ENCODE measurements around the gene ATP11B. TPM values are rescaled to one million over a fixed set of nuclear protein-coding genes. Genes with fewer than 3 reads are reported as not detected.

ATP11B gene
- total RNA-seq, 5 donors from 2014 or later (not counting 1 experiment from before 2014, with no cell fraction given), result 90.7 to 139 (median 98.1) TPM

DNA sequence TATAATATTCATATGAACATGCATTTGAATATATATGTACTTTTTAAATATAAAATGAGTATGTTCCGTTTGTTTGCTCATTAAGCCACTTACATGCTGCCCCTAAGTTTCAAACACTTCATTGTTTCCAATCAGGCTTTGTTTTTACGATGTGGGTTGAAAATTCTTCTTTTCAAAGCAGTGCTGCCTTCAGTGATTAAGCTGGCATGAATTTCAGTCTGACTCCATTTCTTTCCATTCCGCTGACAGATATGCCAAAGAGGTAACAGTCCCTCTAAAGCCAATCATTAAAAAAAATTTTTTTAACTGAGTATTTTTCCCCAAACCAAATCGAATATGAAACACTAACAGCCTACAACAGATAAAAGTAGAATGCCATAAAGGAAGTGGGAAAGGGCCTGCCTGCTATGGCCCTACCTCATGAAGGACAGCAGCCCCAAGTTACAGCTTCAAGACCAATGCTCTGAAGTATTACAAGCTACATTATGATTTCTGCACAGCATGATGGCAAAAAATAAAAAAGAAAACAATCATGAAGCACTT is 147.0 kb downstream of the ATP11B start:
- Mint-ChIP-seq H3K9me3 (no peaks in the 10 kb centered on the region), H3K4me1 (peaks cover 19 to 34% (median 28%) of the 10 kb centered on the region in 3 donors), H3K27me3 (no peaks in the 10 kb centered on the region), H3K4me3 (no peak overlapping the region), H3K27ac (peak overlapping the region; percentile 35 to 59), H3K36me3 (peaks cover 14% of the 10 kb centered on the region)
- ChIA-PET CTCF (no interaction called here), POLR2A (no interaction called here)
- Histone ChIP-seq H3K4me3 (ENCODE audit: control insufficient read depth in 1 of 2, extremely low read depth in 1 of 2, low read length in 1 of 2) (no peak overlapping the region), H3K9me3 (no peaks in the 10 kb centered on the region), H3K27ac (ENCODE audit: low read length) (no peak overlapping the region), H3K4me1 (ENCODE audit: control insufficient read depth in 1 of 2, extremely low read depth in 1 of 2, insufficient read depth in 2 of 2, low read length in 2 of 2) (peaks cover 0 to 2% of the 10 kb centered on the region in 2 experiments), H3K27me3 (replicated peaks in 1 of 2; ENCODE audit: control insufficient read depth in 2 of 2, extremely low read depth in 1 of 2, insufficient read depth in 2 of 2, low read length in 1 of 2) (no peaks in the 10 kb centered on the region), H3K36me3 (ENCODE audit: control insufficient read depth in 2 of 2, extremely low read depth in 1 of 2, insufficient read depth in 1 of 2, low read length in 1 of 2) (peaks cover 0 to 7% of the 10 kb centered on the region in 2 donors)
- DNase-seq (no peak), ATAC-seq (replicated peaks in 1 of 4) (no peak)
- no CpG with 5 or more reads among the region's 4 CpGs for WGBS (ENCODE audit: insufficient coverage)

DNA sequence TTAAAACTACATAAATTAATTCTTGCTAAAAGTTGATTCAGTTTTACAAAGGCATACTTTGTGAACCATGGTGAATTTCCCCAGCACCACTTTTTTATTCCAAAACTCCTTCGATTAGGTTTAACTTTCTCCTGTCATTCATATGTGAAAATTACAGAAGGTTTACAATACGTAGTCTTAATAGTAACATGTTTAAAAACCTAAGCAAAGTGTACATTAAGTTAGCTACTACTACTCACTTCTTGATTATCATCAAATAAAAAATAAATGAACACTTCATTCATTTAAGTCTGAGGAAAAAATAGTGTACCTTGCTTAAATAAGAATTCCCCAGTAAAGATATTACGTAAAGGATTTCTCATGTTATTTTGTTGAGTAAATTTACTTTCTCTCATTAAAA is 148.4 kb downstream of the ATP11B start:
- whole genome bisulfite sequencing (ENCODE audit: insufficient coverage), result no CpG with 5 or more reads among the region's 3 CpGs
- CTCF ChIA-PET, result no interaction called here
- Histone ChIP-seq H3K36me3 (ENCODE audit: control insufficient read depth in 2 of 2, extremely low read depth in 1 of 2, insufficient read depth in 1 of 2, low read length in 1 of 2) (peaks cover 0 to 13% of the 10 kb centered on the region in 2 donors), H3K4me1 (ENCODE audit: control insufficient read depth in 1 of 2, extremely low read depth in 1 of 2, insufficient read depth in 2 of 2, low read length in 2 of 2) (peaks cover 0 to 2% of the 10 kb centered on the region in 2 experiments), H3K9me3 (no peaks in the 10 kb centered on the region), H3K27ac (ENCODE audit: low read length) (no peak overlapping the region), H3K27me3 (replicated peaks in 1 of 2; ENCODE audit: control insufficient read depth in 2 of 2, extremely low read depth in 1 of 2, insufficient read depth in 2 of 2, low read length in 1 of 2) (no peaks in the 10 kb centered on the region), H3K4me3 (ENCODE audit: control insufficient read depth in 1 of 2, extremely low read depth in 1 of 2, low read length in 1 of 2) (no peak overlapping the region)
- POLR2A ChIA-PET, result no interaction called here
- ATAC-seq (replicated peaks in 1 of 4) (no peak), DNase-seq (no peak)
- peaks cover 19 to 20% (median 20%) of the 10 kb centered on the region in 3 donors for H3K4me1 Mint-ChIP-seq
- no peak overlapping the region for H3K4me3 Mint-ChIP-seq
- no peak overlapping the region for H3K27ac Mint-ChIP-seq
- peaks cover 25% of the 10 kb centered on the region for H3K36me3 Mint-ChIP-seq
- H3K27me3 Mint-ChIP-seq, result no peaks in the 10 kb centered on the region
- no peaks in the 10 kb centered on the region for H3K9me3 Mint-ChIP-seq

DNA sequence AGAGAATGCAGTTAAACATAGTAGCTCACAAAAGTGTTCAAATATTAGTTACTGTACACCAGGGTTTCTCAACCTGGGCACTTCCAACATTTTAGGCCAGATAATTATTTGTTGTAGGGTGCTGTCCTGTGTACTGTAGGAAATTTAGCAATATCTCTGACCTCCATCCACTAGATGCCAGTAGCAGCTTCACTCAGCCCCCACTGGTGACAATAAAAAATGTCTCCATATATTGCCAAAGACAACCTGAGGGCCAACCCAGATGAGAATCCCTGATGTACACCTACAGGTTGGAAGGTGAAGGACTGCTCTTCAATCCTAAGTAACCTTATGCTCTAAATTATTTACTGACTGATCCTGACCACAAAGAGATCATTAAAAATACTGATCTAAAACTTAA is 154.6 kb downstream of the ATP11B start:
- Mint-ChIP-seq H3K4me3 (no peak overlapping the region), H3K4me1 (no peaks in the 10 kb centered on the region), H3K27ac (no peak overlapping the region), H3K27me3 (no peaks in the 10 kb centered on the region), H3K9me3 (no peaks in the 10 kb centered on the region), H3K36me3 (peaks cover 45% of the 10 kb centered on the region)
- Histone ChIP-seq H3K4me1 (ENCODE audit: control insufficient read depth in 1 of 2, extremely low read depth in 1 of 2, insufficient read depth in 2 of 2, low read length in 2 of 2) (no peaks in the 10 kb centered on the region), H3K27me3 (replicated peaks in 1 of 2; ENCODE audit: control insufficient read depth in 2 of 2, extremely low read depth in 1 of 2, insufficient read depth in 2 of 2, low read length in 1 of 2) (no peaks in the 10 kb centered on the region), H3K9me3 (no peaks in the 10 kb centered on the region), H3K27ac (ENCODE audit: low read length) (no peak overlapping the region), H3K4me3 (ENCODE audit: control insufficient read depth in 1 of 2, extremely low read depth in 1 of 2, low read length in 1 of 2) (no peak overlapping the region), H3K36me3 (ENCODE audit: control insufficient read depth in 2 of 2, extremely low read depth in 1 of 2, insufficient read depth in 1 of 2, low read length in 1 of 2) (peaks cover 0 to 25% of the 10 kb centered on the region in 2 donors)
- ATAC-seq (replicated peaks in 1 of 4) (no peak), DNase-seq (no peak)
- ChIA-PET CTCF (no interaction called here), POLR2A (no interaction called here)

- Mint-ChIP-seq H3K9me3 (no peaks in the 10 kb centered on the region), H3K36me3 (peaks cover 47% of the 10 kb centered on the region), H3K27ac (peak overlapping the region in 1 of 2 donors; percentile 10), H3K4me3 (no peak overlapping the region), H3K27me3 (no peaks in the 10 kb centered on the region), H3K4me1 (no peaks in the 10 kb centered on the region)
- Histone ChIP-seq H3K27ac (ENCODE audit: low read length) (no peak overlapping the region), H3K27me3 (replicated peaks in 1 of 2; ENCODE audit: control insufficient read depth in 2 of 2, extremely low read depth in 1 of 2, insufficient read depth in 2 of 2, low read length in 1 of 2) (no peaks in the 10 kb centered on the region), H3K4me1 (ENCODE audit: control insufficient read depth in 1 of 2, extremely low read depth in 1 of 2, insufficient read depth in 2 of 2, low read length in 2 of 2) (no peaks in the 10 kb centered on the region), H3K4me3 (ENCODE audit: control insufficient read depth in 1 of 2, extremely low read depth in 1 of 2, low read length in 1 of 2) (no peak overlapping the region), H3K36me3 (ENCODE audit: control insufficient read depth in 2 of 2, extremely low read depth in 1 of 2, insufficient read depth in 1 of 2, low read length in 1 of 2) (peaks cover 0 to 25% of the 10 kb centered on the region in 2 donors), H3K9me3 (no peaks in the 10 kb centered on the region)
- 100% methylated on average over 1 of the region's 5 CpGs for WGBS (ENCODE audit: insufficient coverage)
- DNase-seq (no peak), ATAC-seq (replicated peaks in 1 of 4) (no peak)
- CTCF ChIA-PET, result no interaction called here
- POLR2A ChIA-PET, result no interaction called here
These were observed 155.0 kb downstream of the ATP11B start for GRCh38 chr3:182948305-182948704.

- no peak overlapping the region for H3K27ac Mint-ChIP-seq
- no peaks in the 10 kb centered on the region for H3K27me3 Mint-ChIP-seq
- H3K4me1 Mint-ChIP-seq, result no peaks in the 10 kb centered on the region
- CTCF ChIA-PET, result no interaction called here
- ATAC-seq (replicated peaks in 1 of 4), result no peak
- Histone ChIP-seq H3K36me3 (ENCODE audit: control insufficient read depth in 2 of 2, extremely low read depth in 1 of 2, insufficient read depth in 1 of 2, low read length in 1 of 2) (peaks cover 0 to 25% of the 10 kb centered on the region in 2 donors), H3K27ac (ENCODE audit: low read length) (no peak overlapping the region), H3K4me3 (ENCODE audit: control insufficient read depth in 1 of 2, extremely low read depth in 1 of 2, low read length in 1 of 2) (no peak overlapping the region), H3K4me1 (ENCODE audit: control insufficient read depth in 1 of 2, extremely low read depth in 1 of 2, insufficient read depth in 2 of 2, low read length in 2 of 2) (no peaks in the 10 kb centered on the region), H3K9me3 (no peaks in the 10 kb centered on the region), H3K27me3 (replicated peaks in 1 of 2; ENCODE audit: control insufficient read depth in 2 of 2, extremely low read depth in 1 of 2, insufficient read depth in 2 of 2, low read length in 1 of 2) (no peaks in the 10 kb centered on the region)
- POLR2A ChIA-PET, result interaction anchor here in 1 of 2 donors (0.6 kb wide), 1 partner anchor 57 kb away, joined by 3 read pairs; no protein-coding TSS in a partner anchor
- no peak overlapping the region for H3K4me3 Mint-ChIP-seq
- 100% methylated on average over 1 of the region's 1 CpG for WGBS (ENCODE audit: insufficient coverage)
- peaks cover 50% of the 10 kb centered on the region for H3K36me3 Mint-ChIP-seq
- DNase-seq, result no peak
- no peaks in the 10 kb centered on the region for H3K9me3 Mint-ChIP-seq
These were observed 156.4 kb downstream of the ATP11B start for GRCh38 chr3:182949688-182950087.

GRCh38 chr3:182954553-182955235 is 161.4 kb downstream of the ATP11B start:
- ChIA-PET CTCF (no interaction called here), POLR2A (no interaction called here)
- Histone ChIP-seq H3K27me3 (replicated peaks in 1 of 2; ENCODE audit: control insufficient read depth in 2 of 2, extremely low read depth in 1 of 2, insufficient read depth in 2 of 2, low read length in 1 of 2) (no peaks in the 10 kb centered on the region), H3K9me3 (no peaks in the 10 kb centered on the region), H3K27ac (ENCODE audit: low read length) (no peak overlapping the region), H3K4me3 (ENCODE audit: control insufficient read depth in 1 of 2, extremely low read depth in 1 of 2, low read length in 1 of 2) (no peak overlapping the region), H3K4me1 (ENCODE audit: control insufficient read depth in 1 of 2, extremely low read depth in 1 of 2, insufficient read depth in 2 of 2, low read length in 2 of 2) (no peaks in the 10 kb centered on the region), H3K36me3 (ENCODE audit: control insufficient read depth in 2 of 2, extremely low read depth in 1 of 2, insufficient read depth in 1 of 2, low read length in 1 of 2) (peaks cover 0 to 23% of the 10 kb centered on the region in 2 donors)
- WGBS (ENCODE audit: insufficient coverage), result no CpG with 5 or more reads among the region's 9 CpGs
- H3K4me3 Mint-ChIP-seq, result no peak overlapping the region
- peaks cover 51% of the 10 kb centered on the region for H3K36me3 Mint-ChIP-seq
- no peaks in the 10 kb centered on the region for H3K4me1 Mint-ChIP-seq
- no peaks in the 10 kb centered on the region for H3K9me3 Mint-ChIP-seq
- H3K27me3 Mint-ChIP-seq, result no peaks in the 10 kb centered on the region
- no peak overlapping the region for H3K27ac Mint-ChIP-seq
- DNase-seq, result no peak
- no peak for ATAC-seq (replicated peaks in 1 of 4)
